ENCODE data around the gene SFMBT2.

The SFMBT2 gene

DNA sequence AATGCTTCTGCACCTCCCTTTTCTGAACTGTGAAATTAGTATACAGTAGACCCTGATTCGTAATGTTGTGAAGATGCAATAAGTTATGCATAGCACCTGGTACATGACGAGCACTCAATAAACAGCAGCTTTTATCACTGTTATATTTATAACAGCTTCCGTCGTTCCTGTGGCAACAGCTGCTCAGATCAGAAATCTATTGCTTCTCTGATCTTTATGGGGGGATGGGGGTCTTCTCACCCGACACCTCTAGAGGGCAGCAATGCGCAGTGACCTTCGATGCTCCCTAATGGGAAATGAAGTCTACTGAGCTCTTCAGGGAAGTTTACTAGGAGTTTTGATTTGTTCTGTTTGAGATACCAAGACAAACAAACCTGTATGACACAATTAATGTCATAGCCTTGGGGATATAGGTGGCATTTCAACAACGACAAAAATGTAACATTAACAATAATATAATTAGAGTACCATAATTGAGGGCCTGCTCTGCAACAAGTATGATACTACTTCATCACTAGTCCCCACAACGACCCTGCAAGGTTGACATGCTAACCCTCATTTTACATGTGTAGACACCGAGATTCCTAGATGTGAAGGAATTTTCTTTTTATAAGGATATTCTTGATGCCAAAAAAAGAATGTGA lies 289.6 kb downstream of the SFMBT2 start:
- ATAC-seq = peak; percentile 63 to 80

GRCh38 chr10:7119325-7120015 lies 291.4 kb downstream of the SFMBT2 start:
- no peak for ATAC-seq

DNA sequence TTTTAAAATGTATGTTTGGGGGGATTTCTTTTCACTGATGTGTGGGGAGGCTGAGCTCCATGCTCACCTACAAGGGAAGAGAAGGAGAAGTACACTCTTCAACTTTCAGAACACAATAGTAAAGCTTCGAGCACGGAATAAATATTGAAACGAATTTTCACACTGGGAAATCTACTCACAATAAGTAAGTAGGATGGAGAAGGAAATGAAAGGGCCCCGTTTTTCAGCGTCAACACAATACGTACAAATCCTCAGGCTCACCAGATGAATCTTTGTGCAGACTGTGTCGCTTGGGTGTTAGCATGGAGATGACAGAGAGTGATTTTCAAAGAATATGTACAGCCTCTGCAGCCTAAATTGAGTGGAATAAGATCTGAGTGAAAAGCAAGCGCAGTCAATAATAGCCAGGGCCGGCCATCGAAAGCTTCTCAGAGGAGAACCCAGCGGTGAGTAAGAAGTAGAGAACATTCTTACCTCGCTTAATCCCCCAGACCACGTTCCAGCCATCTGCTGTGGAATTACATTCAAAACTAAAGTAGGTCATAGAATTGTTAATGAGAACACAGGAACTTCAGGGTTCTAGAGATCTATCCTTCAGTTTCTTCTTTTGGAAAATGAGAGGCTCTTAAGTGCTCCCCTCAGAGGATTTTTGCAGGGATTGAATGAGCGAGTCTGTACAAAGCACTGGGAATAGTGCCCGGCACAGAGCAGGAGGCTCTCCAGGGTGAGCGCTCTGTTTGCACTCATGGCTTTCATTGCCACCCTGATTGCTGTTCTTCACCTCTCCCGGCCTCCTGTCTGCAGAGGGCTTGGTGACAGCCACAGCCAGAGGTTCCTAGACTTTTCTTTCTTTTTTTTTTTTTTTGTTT lies 292.8 kb downstream of the SFMBT2 start:
- ATAC-seq = no peak

GRCh38 chr10:7117177-7117799 lies 293.5 kb downstream of the SFMBT2 start:
- ATAC-seq = no peak

DNA sequence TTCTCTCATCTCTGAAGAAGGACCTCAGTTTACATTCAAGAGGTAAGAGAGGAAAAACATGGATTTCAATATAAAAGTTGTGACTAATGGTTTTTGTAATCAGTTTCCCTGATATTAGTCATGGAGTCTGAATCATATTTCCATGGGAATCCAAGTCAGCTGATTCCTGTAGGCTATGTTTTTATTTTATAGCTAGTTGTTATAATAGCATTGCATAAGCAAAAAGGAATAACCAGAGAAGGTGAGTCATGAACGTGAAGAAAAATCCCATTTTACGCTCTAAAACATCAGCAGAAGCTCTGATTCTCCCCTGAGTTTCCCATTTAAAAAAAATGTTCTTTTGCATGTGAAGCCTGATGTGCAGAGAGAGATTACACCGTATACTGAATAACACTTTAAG lies 299.3 kb downstream of the SFMBT2 start:
- no peak for ATAC-seq

DNA sequence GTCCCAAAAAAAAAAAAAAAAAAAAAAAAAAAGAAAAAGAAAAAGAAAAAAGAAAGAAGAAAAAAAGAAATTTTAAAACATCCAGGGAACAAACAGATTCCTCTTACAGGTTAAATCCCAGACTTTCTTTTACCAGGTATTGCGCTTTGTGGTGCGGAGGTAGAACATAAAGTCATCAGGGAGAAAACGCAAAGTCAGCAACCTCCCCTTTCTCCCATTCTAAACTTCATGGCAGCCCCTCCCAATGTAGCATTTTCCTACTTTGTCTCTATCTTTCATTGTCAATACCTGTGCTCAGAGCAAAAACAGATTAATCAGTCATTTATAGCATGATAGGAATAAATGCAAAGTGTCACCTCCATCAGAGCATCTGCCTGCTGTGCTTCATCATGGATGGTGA lies 299.7 kb downstream of the SFMBT2 start:
- ATAC-seq = no peak

Measured in activated CD4-positive, CD25-positive, alpha-beta regulatory T cell treated with anti-CD3 and anti-CD28 coated beads, Interleukin-2, amount 50 U/mL, for 24 hours (primary cell).